ENCODE measurements around the gene ETNK2.
A peak's percentile ranks its signal among the peaks of the same experiment; 100 is the strongest.

ETNK2 gene

GRCh38 chr1:204172404-204173029 lies 20.7 kb upstream of the ETNK2 start:
- no peak for TF ChIP-seq CTCF (conservative IDR thresholded peaks at IDR 0.05)
- H3K27ac ChIP-seq, result no peak overlapping the region

- no peak for TF ChIP-seq CTCF (conservative IDR thresholded peaks at IDR 0.05)
- no peak overlapping the region for H3K27ac ChIP-seq
Observed at GRCh38 chr1:204171751-204172178, 19.9 kb upstream of the ETNK2 start.

- no peak for TF ChIP-seq CTCF (conservative IDR thresholded peaks at IDR 0.05)
- H3K27ac ChIP-seq, result no peak overlapping the region
Observed at GRCh38 chr1:204170494-204171155, 18.8 kb upstream of the ETNK2 start.

- no peak overlapping the region for H3K27ac ChIP-seq
- TF ChIP-seq CTCF (conservative IDR thresholded peaks at IDR 0.05), result no peak
Observed at GRCh38 chr1:204169858-204170257, 18.0 kb upstream of the ETNK2 start.

- no peak overlapping the region for H3K27ac ChIP-seq
- TF ChIP-seq CTCF (conservative IDR thresholded peaks at IDR 0.05), result no peak
Observed at GRCh38 chr1:204167730-204168129, 15.9 kb upstream of the ETNK2 start.

- no peak within 1 kb of the TSS for H3K27ac ChIP-seq
- TF ChIP-seq CTCF (conservative IDR thresholded peaks at IDR 0.05), result no peak
Observed at GRCh38 chr1:204166219-204166618, 14.4 kb upstream of the ETNK2 start, which contains the start of gene REN. REN (minus strand) TSS chr1:204166337; CDS start chr1:204166293, 44 bp downstream.

- peak overlapping the region; percentile 24; the same call in 1 of the 2 replicates for H3K27ac ChIP-seq
- peak; percentile 99 for TF ChIP-seq CTCF (conservative IDR thresholded peaks at IDR 0.05)
Observed at GRCh38 chr1:204162494-204163074, 10.7 kb upstream of the ETNK2 start.
